ENCODE results near the gene ICA1. TPM values are rescaled to one million over a fixed set of nuclear protein-coding genes. Genes with fewer than 3 reads are reported as not detected.

ICA1 gene
- total and polyA plus RNA-seq, 10 donors = 9.6 to 45.7 (median 27.0) TPM

GRCh38 chr7:8232999-8233847, 28.7 kb downstream of the ICA1 start:
- Histone ChIP-seq H3K4me3 (no peak overlapping the region), H3K27me3 (replicated peaks in 1 of 7) (no peaks in the 10 kb centered on the region), H3K9me3 (no peaks in the 10 kb centered on the region), H3K27ac (no peak overlapping the region), H3K4me1 (no peaks in the 10 kb centered on the region), H3K36me3 (peaks cover 0 to 29% (median 0%) of the 10 kb centered on the region in 6 donors)
- 66 to 93% (median 83%) methylated on average over 8 of the region's 8 CpGs for WGBS, 5 donors
- intact Hi-C loops (cut with DNase I; ENCODE audit: low total_unique reads) = no loop called here
- DNase-seq = no peak
- TF ChIP-seq CTCF (IDR thresholded peaks at IDR 0.05 in 8 of 11, conservative IDR thresholded peaks at IDR 0.05 in 3 of 11) = no peak
- no peak for TF ChIP-seq POLR2AphosphoS5 (IDR thresholded peaks at IDR 0.05)
- no peak for TF ChIP-seq POLR2A (IDR thresholded peaks at IDR 0.05)

- Histone ChIP-seq H3K27ac (no peak overlapping the region), H3K27me3 (replicated peaks in 1 of 7) (peaks cover 0 to 4% (median 0%) of the 10 kb centered on the region in 7 donors), H3K9me3 (no peaks in the 10 kb centered on the region), H3K36me3 (peaks cover 0 to 43% (median 0%) of the 10 kb centered on the region in 6 donors), H3K4me1 (no peaks in the 10 kb centered on the region), H3K4me3 (no peak overlapping the region)
- WGBS, 5 donors = 64 to 71% (median 65%) methylated on average over 3 of the region's 3 CpGs
- DNase-seq = no peak
- intact Hi-C loops (cut with DNase I; ENCODE audit: low total_unique reads) = no loop called here
- no peak for TF ChIP-seq POLR2AphosphoS5 (IDR thresholded peaks at IDR 0.05)
- no peak for TF ChIP-seq CTCF (IDR thresholded peaks at IDR 0.05 in 8 of 11, conservative IDR thresholded peaks at IDR 0.05 in 3 of 11)
- TF ChIP-seq POLR2A (IDR thresholded peaks at IDR 0.05) = no peak
Measured at GRCh38 chr7:8229927-8230326, 32.0 kb downstream of the ICA1 start.

- Histone ChIP-seq H3K9me3 (no peaks in the 10 kb centered on the region), H3K27ac (no peak overlapping the region), H3K36me3 (peaks cover 0 to 41% (median 0%) of the 10 kb centered on the region in 6 donors), H3K27me3 (replicated peaks in 1 of 7) (peaks cover 0 to 4% (median 0%) of the 10 kb centered on the region in 7 donors), H3K4me3 (no peak overlapping the region), H3K4me1 (no peaks in the 10 kb centered on the region)
- TF ChIP-seq POLR2A (IDR thresholded peaks at IDR 0.05) (no peak), POLR2AphosphoS5 (IDR thresholded peaks at IDR 0.05) (no peak), CTCF (IDR thresholded peaks at IDR 0.05 in 8 of 11, conservative IDR thresholded peaks at IDR 0.05 in 3 of 11) (no peak)
- intact Hi-C loops (cut with DNase I; ENCODE audit: low total_unique reads) = no loop called here
- WGBS, 5 donors = 92 to 98% (median 97%) methylated on average over 6 of the region's 6 CpGs
- no peak for DNase-seq
Measured at GRCh38 chr7:8228766-8229674, 32.9 kb downstream of the ICA1 start.

DNA sequence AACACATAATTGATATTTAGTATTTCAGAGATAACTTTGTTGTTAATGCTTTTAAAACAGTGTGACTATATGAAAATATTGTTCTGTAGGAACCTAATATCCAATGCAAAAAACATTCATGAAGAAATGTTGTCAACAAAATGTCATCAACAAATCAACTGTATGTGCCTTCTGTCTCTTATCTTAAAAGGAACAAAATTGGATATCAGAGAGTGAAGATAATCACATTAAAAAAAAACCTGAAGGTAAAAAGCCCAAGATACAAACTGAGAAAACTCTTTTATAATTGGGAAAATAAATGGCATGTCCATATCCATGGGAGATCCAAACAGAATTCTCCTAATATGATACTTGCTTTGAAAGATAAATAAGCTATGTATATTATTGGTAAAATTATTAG, 33.9 kb downstream of the ICA1 start:
- TF ChIP-seq POLR2AphosphoS5 (IDR thresholded peaks at IDR 0.05) (no peak), POLR2A (IDR thresholded peaks at IDR 0.05) (no peak), CTCF (IDR thresholded peaks at IDR 0.05 in 8 of 11, conservative IDR thresholded peaks at IDR 0.05 in 3 of 11) (no peak)
- intact Hi-C loops (cut with DNase I; ENCODE audit: low total_unique reads) = no loop called here

More for the DNA sequence above, 33.9 kb downstream of the ICA1 start:
- no peak overlapping the region for H3K4me3 ChIP-seq
- H3K9me3 ChIP-seq = no peaks in the 10 kb centered on the region
- H3K36me3 ChIP-seq = peaks cover 0 to 31% (median 0%) of the 10 kb centered on the region in 6 donors
- no peak for DNase-seq
- no peak overlapping the region for H3K27ac ChIP-seq
- peaks cover 0 to 4% (median 0%) of the 10 kb centered on the region in 7 donors for H3K27me3 ChIP-seq (replicated peaks in 1 of 7)
- no peaks in the 10 kb centered on the region for H3K4me1 ChIP-seq

All from spleen (tissue), 11 donors.